Gastroesophageal sphincter (tissue), 4 donors: ENCODE measurements around the gene P4HB. TPM values are rescaled to one million over a fixed set of nuclear protein-coding genes. Genes with fewer than 3 reads are reported as not detected.

ENCODE experiments used
- ATAC-seq: fragments of 150-250 bp; one replicate; pipeline ENCODE4 v1.9.1; 2016; ENCODE audit warnings: mild to moderate bottlenecking, moderate library complexity
- H3K27ac ChIP-seq, 4 donors: fragments of 200-600 bp; sonication (generic) in 3 of 4; 1 replicate in 3 of 4; 2 replicates in 1 of 4; pipeline ENCODE4 v1.5.1; 2016 to 2019
- H3K27me3 ChIP-seq: fragments of 200-600 bp; sonication (generic); one replicate; pipeline ENCODE4 v1.5.1; 2019
- H3K36me3 ChIP-seq, 2 donors: fragments of 200-600 bp; sonication (generic); one replicate each; pipeline ENCODE4 v1.5.1; 2019; ENCODE audit warnings: control low read depth in 1 of 2
- H3K4me1 ChIP-seq, 3 donors: fragments of 200-600 bp; sonication (generic); 1 replicate in 2 of 3; 2 replicates in 1 of 3; pipeline ENCODE4 v1.5.1; 2016 to 2019; ENCODE audit warnings: control low read depth in 2 of 3
- H3K4me3 ChIP-seq, 2 donors: fragments of 200-600 bp; sonication (generic); one replicate each; pipeline ENCODE4 v1.5.1; 2019; ENCODE audit warnings: mild to moderate bottlenecking in 1 of 2, moderate library complexity in 1 of 2
- H3K9me3 ChIP-seq, 3 donors: fragments of 200-600 bp; sonication (generic); one replicate each; pipeline ENCODE4 v1.5.1; 2017 to 2019; ENCODE audit warnings: control low read depth in 2 of 3
- EP300 ChIP-seq: sonication (generic); formaldehyde crosslinking; IDR thresholded peaks from one replicate; pipeline ENCODE4 v1.6.1; 2017; ENCODE audit warnings: antibody characterized with exemption, mild to moderate bottlenecking
- POLR2A ChIP-seq, 2 donors: fragments of 450-650 bp; IDR thresholded peaks; one replicate each; pipeline ENCODE4 v1.6.1; 2017; ENCODE audit warnings: antibody characterized with exemption in 2 of 2, mild to moderate bottlenecking in 2 of 2, moderate library complexity in 1 of 2
- POLR2AphosphoS5 ChIP-seq: sonication (generic); formaldehyde crosslinking; IDR thresholded peaks from one replicate; pipeline ENCODE4 v1.6.1; 2017; ENCODE audit warnings: antibody characterized with exemption
- WGBS, 2 donors: methylation state at CpG; one replicate each; pipeline ENCODE4 v1.1.5; 2018; ENCODE audit warnings: low coverage in 1 of 2; 5-methylcytosine and 5-hydroxymethylcytosine counted together
- total RNA-seq, 4 donors: library from RNA; depleted of rRNA; stranded (reverse); fragments of >200 nt; gene quantifications; one replicate each; pipeline ENCODE4 v1.1.0, GENCODE V29; 2016
- TF ChIP-seq, protein P1 (sequence below), 4 experiments: fragments of 200-600 bp in 2 of 4; fragments of 450-650 bp in 2 of 4; sonication (generic) in 1 of 4; IDR thresholded peaks; one replicate each; pipeline ENCODE4 v1.5.1; 2017 to 2019; ENCODE audit warnings: antibody characterized with exemption in 4 of 4, mild to moderate bottlenecking in 2 of 4, moderate library complexity in 2 of 4

P4HB gene
- total RNA-seq: 100 to 1,000 TPM; 257 to 365 (median 324) TPM

DNA sequence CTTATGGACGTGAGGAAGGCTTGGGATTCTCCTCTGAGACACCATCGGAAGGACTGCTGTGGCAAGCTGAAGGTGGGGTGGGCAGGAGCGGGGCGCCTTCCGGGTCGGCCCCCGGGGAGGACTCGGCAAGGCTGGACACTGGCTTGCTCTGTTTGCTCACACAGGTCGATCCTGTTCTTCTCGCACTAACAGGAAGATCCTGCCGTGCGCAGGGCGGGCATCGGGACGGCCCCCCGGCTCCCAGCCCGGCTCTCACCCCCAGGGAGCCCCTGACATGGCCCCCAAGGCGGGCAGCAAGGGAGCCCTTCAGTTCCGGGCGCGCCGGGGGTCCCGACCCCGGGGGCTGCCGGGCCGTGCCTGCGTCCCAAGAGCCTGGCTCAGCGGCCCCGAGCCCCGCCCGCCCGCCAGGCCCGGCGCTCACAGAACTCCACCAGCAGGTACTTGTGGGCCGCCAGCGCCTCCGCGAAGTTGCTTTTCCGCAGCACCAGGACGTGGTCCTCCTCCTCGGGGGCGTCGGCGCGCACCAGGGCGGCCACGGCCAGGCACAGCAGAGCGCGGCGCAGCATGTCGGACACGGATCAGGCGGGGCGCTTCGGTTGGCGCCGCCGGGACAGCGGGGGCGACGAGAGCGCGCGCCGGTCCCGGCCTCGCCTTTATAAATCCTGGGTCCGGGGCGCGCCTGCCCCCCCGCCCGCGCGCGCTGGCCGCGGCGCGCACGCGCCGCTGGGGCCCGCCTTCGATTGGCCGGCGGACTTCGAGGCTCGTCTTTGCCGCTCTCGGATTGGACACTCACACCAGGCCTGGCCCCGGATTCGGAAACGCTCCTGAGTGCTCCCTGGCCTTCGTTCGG is at the start of gene P4HB:
Gene P4HB, minus strand, starts transcription at position 630 of the 850 bp plus-strand sequence. Its CDS starts 64 bp downstream, at position 566.
- no peak for ATAC-seq
- no peak for TF ChIP-seq EP300
- TF ChIP-seq, protein P1, sequence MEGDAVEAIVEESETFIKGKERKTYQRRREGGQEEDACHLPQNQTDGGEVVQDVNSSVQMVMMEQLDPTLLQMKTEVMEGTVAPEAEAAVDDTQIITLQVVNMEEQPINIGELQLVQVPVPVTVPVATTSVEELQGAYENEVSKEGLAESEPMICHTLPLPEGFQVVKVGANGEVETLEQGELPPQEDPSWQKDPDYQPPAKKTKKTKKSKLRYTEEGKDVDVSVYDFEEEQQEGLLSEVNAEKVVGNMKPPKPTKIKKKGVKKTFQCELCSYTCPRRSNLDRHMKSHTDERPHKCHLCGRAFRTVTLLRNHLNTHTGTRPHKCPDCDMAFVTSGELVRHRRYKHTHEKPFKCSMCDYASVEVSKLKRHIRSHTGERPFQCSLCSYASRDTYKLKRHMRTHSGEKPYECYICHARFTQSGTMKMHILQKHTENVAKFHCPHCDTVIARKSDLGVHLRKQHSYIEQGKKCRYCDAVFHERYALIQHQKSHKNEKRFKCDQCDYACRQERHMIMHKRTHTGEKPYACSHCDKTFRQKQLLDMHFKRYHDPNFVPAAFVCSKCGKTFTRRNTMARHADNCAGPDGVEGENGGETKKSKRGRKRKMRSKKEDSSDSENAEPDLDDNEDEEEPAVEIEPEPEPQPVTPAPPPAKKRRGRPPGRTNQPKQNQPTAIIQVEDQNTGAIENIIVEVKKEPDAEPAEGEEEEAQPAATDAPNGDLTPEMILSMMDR (IDR thresholded peaks at IDR 0.05): no peak
- TF ChIP-seq POLR2AphosphoS5: peak; percentile 65
- TF ChIP-seq POLR2A (IDR thresholded peaks at IDR 0.05): peak; percentile 74 to 89

DNA sequence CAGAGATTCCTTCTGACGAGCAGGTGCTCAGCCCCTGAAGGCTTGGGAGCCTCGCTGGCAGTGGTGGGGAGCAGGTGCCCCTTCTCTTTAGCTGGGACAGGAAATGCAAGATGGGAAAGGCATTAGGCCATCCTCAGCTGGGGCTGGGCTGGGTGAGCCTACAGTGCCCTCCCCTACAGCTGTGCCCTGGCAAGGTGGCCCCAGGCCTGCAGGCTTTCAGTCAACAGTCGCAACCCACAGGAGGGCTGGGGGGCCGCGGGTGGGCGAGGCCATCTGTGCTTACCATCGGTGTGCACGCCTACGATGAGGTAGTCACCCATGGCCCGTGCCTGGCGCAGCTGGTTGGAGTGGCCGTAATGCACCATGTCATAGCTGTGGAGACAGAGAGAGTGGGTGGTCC is 48.9 kb upstream of the P4HB start:
- no CpG with 5 or more reads among the region's 12 CpGs for WGBS, 2 donors
- H3K27me3 ChIP-seq: no peaks in the 10 kb centered on the region
- ATAC-seq: no peak

More for the DNA sequence above, at the start of gene P4HB:
- peaks cover 0 to 70% (median 25%) of the 10 kb centered on the region in 3 donors for H3K4me1 ChIP-seq
- no peaks in the 10 kb centered on the region for H3K9me3 ChIP-seq
- peak within 1 kb of the TSS; percentile 87 to 98 (median 91) for H3K27ac ChIP-seq
- peak within 1 kb of the TSS; percentile 84 to 88 for H3K4me3 ChIP-seq
- 0% methylated on average over 8 of the region's 95 CpGs; no CpG with 5 or more reads in 1 of the 2 donors for WGBS, 2 donors
- H3K27me3 ChIP-seq: no peaks in the 10 kb centered on the region
- peaks cover 0 to 44% of the 10 kb centered on the region in 2 donors for H3K36me3 ChIP-seq

DNA sequence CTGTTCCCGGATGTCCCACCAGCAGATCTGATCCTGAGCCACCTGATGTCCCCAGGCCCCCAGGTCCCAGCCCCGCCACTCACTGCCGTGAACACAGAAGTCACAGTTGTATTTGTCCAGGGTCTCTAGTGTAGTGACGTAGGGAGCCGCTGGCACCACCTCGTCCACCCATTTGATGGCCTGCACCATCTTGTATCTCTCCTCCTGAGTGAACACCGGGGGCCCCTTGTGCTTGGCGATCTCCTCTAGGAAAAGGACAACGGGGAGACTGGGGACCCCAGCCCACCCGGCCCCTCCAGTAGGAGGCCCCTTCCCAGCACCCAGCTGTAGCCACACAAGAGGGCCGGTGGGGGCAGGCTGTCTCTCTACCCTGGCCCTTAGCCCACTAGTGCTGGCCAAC is 48.5 kb upstream of the P4HB start:
- no peak overlapping the region for H3K4me3 ChIP-seq
- TF ChIP-seq POLR2AphosphoS5: no peak
- TF ChIP-seq EP300: no peak
- TF ChIP-seq, protein P1 (IDR thresholded peaks at IDR 0.05): no peak
- no peak for TF ChIP-seq POLR2A (IDR thresholded peaks at IDR 0.05)
- peaks cover 0 to 19% (median 6%) of the 10 kb centered on the region in 3 donors for H3K4me1 ChIP-seq
- H3K9me3 ChIP-seq: no peaks in the 10 kb centered on the region
- H3K27ac ChIP-seq: no peak overlapping the region
- no peak for ATAC-seq
- WGBS, 2 donors: no CpG with 5 or more reads among the region's 11 CpGs
- H3K36me3 ChIP-seq: peaks cover 0 to 76% of the 10 kb centered on the region in 2 donors
- H3K27me3 ChIP-seq: no peaks in the 10 kb centered on the region

More for the DNA sequence above, 48.9 kb upstream of the P4HB start:
- Histone ChIP-seq H3K27ac (no peak overlapping the region), H3K36me3 (peaks cover 0 to 76% of the 10 kb centered on the region in 2 donors), H3K4me1 (peaks cover 0 to 19% (median 6%) of the 10 kb centered on the region in 3 donors), H3K9me3 (no peaks in the 10 kb centered on the region), H3K4me3 (no peak overlapping the region)
- TF ChIP-seq, protein P1 (IDR thresholded peaks at IDR 0.05): no peak
- no peak for TF ChIP-seq POLR2A (IDR thresholded peaks at IDR 0.05)
- no peak for TF ChIP-seq EP300
- no peak for TF ChIP-seq POLR2AphosphoS5

DNA sequence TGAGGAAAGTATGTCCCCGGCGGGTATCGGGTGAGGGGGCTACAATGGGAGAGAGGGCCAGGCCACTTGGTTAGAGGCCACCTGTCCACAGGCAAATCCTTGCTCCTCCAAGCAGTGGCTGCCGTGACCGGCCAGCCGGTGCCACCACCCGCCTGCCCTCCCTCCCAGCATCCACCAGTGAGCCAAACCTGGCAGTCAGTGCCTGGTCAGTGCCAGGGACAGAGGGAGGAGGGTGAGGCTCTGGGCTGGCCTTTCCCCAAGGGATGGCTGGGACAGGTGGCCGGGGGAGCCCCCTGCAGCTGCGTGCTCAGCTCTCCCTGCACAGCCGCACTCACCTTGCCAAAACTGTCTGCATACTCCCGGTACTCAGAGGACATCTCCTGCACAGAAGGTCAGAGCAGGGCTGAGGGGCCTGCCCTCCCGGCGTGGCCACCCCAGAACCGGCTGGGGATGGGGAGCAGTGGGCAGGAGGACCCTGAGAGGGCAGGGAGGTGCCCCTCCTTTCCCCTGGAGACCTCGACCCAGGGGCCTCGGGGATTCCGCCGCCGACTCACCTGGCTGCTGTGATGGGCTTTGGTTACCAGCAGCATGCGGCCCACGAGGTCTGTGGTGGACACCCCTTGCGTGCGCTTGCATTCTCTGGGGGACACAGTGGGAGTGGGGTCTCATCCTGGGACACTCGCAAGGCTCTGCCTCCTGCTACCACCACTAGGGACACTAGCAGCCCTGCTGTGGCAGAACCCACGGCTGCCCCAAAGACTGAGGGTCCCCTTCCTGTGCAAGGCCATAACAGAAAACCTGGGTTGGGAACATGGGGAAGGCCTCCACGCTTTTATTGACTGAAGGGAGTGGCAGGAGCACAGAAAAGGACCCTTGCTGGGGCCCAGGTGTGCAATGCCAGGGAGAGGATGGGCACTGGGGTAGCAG is 47.1 kb upstream of the P4HB start:
- H3K36me3 ChIP-seq: peaks cover 0 to 66% of the 10 kb centered on the region in 2 donors
- WGBS, 2 donors: 80 to 94% methylated on average over 1 to 3 of the region's 26 CpGs
- H3K27me3 ChIP-seq: peaks cover 8% of the 10 kb centered on the region
- H3K4me1 ChIP-seq: peaks cover 0 to 26% (median 8%) of the 10 kb centered on the region in 3 donors
- no peak for ATAC-seq
- H3K9me3 ChIP-seq: no peaks in the 10 kb centered on the region
- no peak overlapping the region for H3K27ac ChIP-seq
- TF ChIP-seq EP300 (no peak), POLR2A (IDR thresholded peaks at IDR 0.05) (no peak), POLR2AphosphoS5 (no peak)
- TF ChIP-seq, protein P1 (IDR thresholded peaks at IDR 0.05): no peak
- H3K4me3 ChIP-seq: no peak overlapping the region
